GM18519 (cell line): Measurements from ENCODE around the gene FOXB2.
"Not testable (repeated sequence)": the region's sequence is repeated elsewhere in the genome, so short reads cannot be mapped to it uniquely, and the experiment has no call there.

Experiments
- ATAC-seq: cut with Tn5 transposase; IDR thresholded peaks from one replicate; pipeline ENCODE4 v1.9.1; 2021; ENCODE audit warnings: mild to moderate bottlenecking, moderate library complexity; ENCODE audit not compliant: unreplicated experiment, low FRiP score

FOXB2 gene

GRCh38 chr9:77019236-77019925 is at the start of gene FOXB2:
Gene FOXB2 (plus strand): TSS chr9:77019655. CDS start chr9:77019655, 0 bp downstream.
- no peak for ATAC-seq

GRCh38 chr9:76969716-76970115 is 49.7 kb upstream of the FOXB2 start:
- ATAC-seq = no peak

GRCh38 chr9:76978831-76979230 is 40.6 kb upstream of the FOXB2 start:
- not testable (repeated sequence) for ATAC-seq

- ATAC-seq = no peak
These were observed 38.9 kb upstream of the FOXB2 start for GRCh38 chr9:76980566-76980965.

- no peak for ATAC-seq
These were observed 35.0 kb upstream of the FOXB2 start for GRCh38 chr9:76984486-76984885.

- ATAC-seq = no peak
These were observed 33.9 kb upstream of the FOXB2 start for GRCh38 chr9:76985581-76985980.

GRCh38 chr9:76987594-76988200 is 31.8 kb upstream of the FOXB2 start:
- peak; percentile 71 for ATAC-seq

GRCh38 chr9:76988941-76989340 is 30.5 kb upstream of the FOXB2 start:
- no peak for ATAC-seq

GRCh38 chr9:76989501-76989900 is 30.0 kb upstream of the FOXB2 start:
- no peak for ATAC-seq

GRCh38 chr9:76996700-76997099 is 22.8 kb upstream of the FOXB2 start:
- no peak for ATAC-seq

- no peak for ATAC-seq
These were observed 20.2 kb upstream of the FOXB2 start for GRCh38 chr9:76999261-76999660.

- ATAC-seq = no peak
These were observed 19.1 kb upstream of the FOXB2 start for GRCh38 chr9:77000330-77000729.

- no peak for ATAC-seq
These were observed 16.1 kb upstream of the FOXB2 start for GRCh38 chr9:77003366-77003765.

- ATAC-seq = no peak
These were observed 14.2 kb upstream of the FOXB2 start for GRCh38 chr9:77005216-77005615.

- ATAC-seq = no peak
These were observed 8.9 kb upstream of the FOXB2 start for GRCh38 chr9:77010527-77010926.

- ATAC-seq = no peak
These were observed 7.3 kb upstream of the FOXB2 start for GRCh38 chr9:77011973-77012821.

GRCh38 chr9:77013206-77013931 is 6.1 kb upstream of the FOXB2 start:
- ATAC-seq = no peak

- ATAC-seq = no peak
These were observed 5.4 kb upstream of the FOXB2 start for GRCh38 chr9:77013932-77014596.

GRCh38 chr9:77014597-77015263 is 4.7 kb upstream of the FOXB2 start:
- no peak for ATAC-seq
